Smooth muscle cell (in vitro differentiated cells): ENCODE results near the gene PTPRG. TPM values are rescaled to one million over a fixed set of nuclear protein-coding genes. Genes with fewer than 3 reads are reported as not detected.
A peak's percentile ranks its signal among the peaks of the same experiment; 100 is the strongest.

Experiments
- DNase-seq: peaks from one replicate; lab custom pipeline; 2025; ENCODE audit not compliant: unreplicated experiment; lab: John Stamatoyannopoulos, UW
- H2AFZ ChIP-seq: fragments of 200-600 bp; sonication (generic); 2 replicates; pipeline ENCODE4 v1.6.0; 2016; ENCODE audit warnings: antibody characterized with exemption, low read depth, mild to moderate bottlenecking
- H3F3A ChIP-seq: fragments of 200-600 bp; sonication (generic); 2 replicates; pipeline ENCODE4 v1.6.0; 2017; ENCODE audit warnings: antibody characterized with exemption, low read depth
- H3K27ac ChIP-seq: fragments of 200-600 bp; sonication (generic); 2 replicates; pipeline ENCODE4 v1.5.1; 2016; ENCODE audit warnings: low read depth, mild to moderate bottlenecking
- H3K27me3 ChIP-seq: fragments of 200-600 bp; sonication (generic); 2 replicates; pipeline ENCODE4 v1.6.1; 2016; ENCODE audit warnings: low read depth, mild to moderate bottlenecking
- H3K36me3 ChIP-seq: fragments of 200-600 bp; sonication (generic); 2 replicates; pipeline ENCODE4 v1.5.1; 2016; ENCODE audit warnings: low read depth
- H3K4me1 ChIP-seq: fragments of 200-600 bp; sonication (generic); 2 replicates; pipeline ENCODE4 v1.5.1; 2016; ENCODE audit warnings: low read depth
- H3K4me2 ChIP-seq: fragments of 200-600 bp; sonication (generic); 2 replicates; pipeline ENCODE4 v1.6.0; 2016; ENCODE audit warnings: mild to moderate bottlenecking
- H3K4me3 ChIP-seq: fragments of 200-600 bp; sonication (generic); 2 replicates; pipeline ENCODE4 v1.5.1; 2016; ENCODE audit warnings: mild to moderate bottlenecking
- H3K79me2 ChIP-seq: fragments of 200-600 bp; sonication (generic); 2 replicates; pipeline ENCODE4 v1.6.0; 2016; ENCODE audit warnings: low read depth, mild to moderate bottlenecking
- H3K9ac ChIP-seq: fragments of 200-600 bp; sonication (generic); 2 replicates; pipeline ENCODE4 v1.6.0; 2016; ENCODE audit warnings: low read depth
- H3K9me3 ChIP-seq: fragments of 200-600 bp; sonication (generic); replicated peaks from 2 replicates; pipeline ENCODE4 v1.5.1; 2016; ENCODE audit warnings: low read depth
- H4K20me1 ChIP-seq: fragments of 200-600 bp; sonication (generic); 2 replicates; pipeline ENCODE4 v1.6.0; 2016; ENCODE audit warnings: low read depth
- CTCF ChIP-seq: fragments of 200-600 bp; sonication (generic); IDR thresholded peaks from 2 replicates; pipeline ENCODE4 v1.5.1; 2017; ENCODE audit warnings: borderline replicate concordance, mild to moderate bottlenecking, antibody characterized with exemption; ENCODE audit not compliant: insufficient read depth, poor library complexity, severe bottlenecking
- WGBS: methylation state at CpG from one replicate; pipeline ENCODE4 v1.1.7; 2016; ENCODE audit warnings: low lambda C conversion rate; 5-methylcytosine and 5-hydroxymethylcytosine counted together
- polyA plus RNA-seq: library from polyadenylated mRNA; unstranded; fragments of >200 nt; fragmentation: Nextera tagmentation; extraction: Ambion mirVana; gene quantifications from 2 replicates; pipeline ENCODE4 v1.2.1, GENCODE V29; 2016
- total RNA-seq: library from RNA; depleted of rRNA; stranded (reverse); fragments of >200 nt; gene quantifications from 2 replicates; pipeline ENCODE4 v1.2.3, GENCODE V29; 2014

PTPRG gene
- total and polyA plus RNA-seq, 2 experiments from 2014 or later, result 21.2 to 87.3 TPM

- no peak overlapping the region for H3K27ac ChIP-seq
- WGBS, result 72% methylated on average over 2 of the region's 2 CpGs
Measured at GRCh38 chr3:62249855-62250543, 688.6 kb downstream of the PTPRG start.

GRCh38 chr3:62252438-62253157 lies 691.2 kb downstream of the PTPRG start:
- Histone ChIP-seq H3K36me3 (no peaks in the 10 kb centered on the region), H3K79me2 (no peaks in the 10 kb centered on the region), H3K9ac (no peak overlapping the region), H3F3A (no peaks in the 10 kb centered on the region), H3K4me1 (no peaks in the 10 kb centered on the region), H4K20me1 (peaks cover 31% of the 10 kb centered on the region), H2AFZ (no peak overlapping the region), H3K4me3 (no peak overlapping the region), H3K4me2 (no peak overlapping the region), H3K27ac (peak overlapping the region; percentile 34), H3K9me3 (no peaks in the 10 kb centered on the region), H3K27me3 (no peaks in the 10 kb centered on the region)
- no peak for TF ChIP-seq CTCF
- WGBS, result 14% methylated on average over 2 of the region's 2 CpGs
- DNase-seq, result no peak

More at GRCh38 chr3:62249855-62250543, 688.6 kb downstream of the PTPRG start:
- TF ChIP-seq CTCF, result no peak
- no peak overlapping the region for H3K4me2 ChIP-seq
- no peaks in the 10 kb centered on the region for H3K36me3 ChIP-seq
- H3K79me2 ChIP-seq, result no peaks in the 10 kb centered on the region
- no peak for DNase-seq
- peaks cover 46% of the 10 kb centered on the region for H4K20me1 ChIP-seq
- H3K4me1 ChIP-seq, result no peaks in the 10 kb centered on the region
- no peak overlapping the region for H2AFZ ChIP-seq
- no peaks in the 10 kb centered on the region for H3K9me3 ChIP-seq
- H3K4me3 ChIP-seq, result no peak overlapping the region
- H3K27me3 ChIP-seq, result no peaks in the 10 kb centered on the region
- no peak overlapping the region for H3K9ac ChIP-seq
- no peaks in the 10 kb centered on the region for H3F3A ChIP-seq

DNA sequence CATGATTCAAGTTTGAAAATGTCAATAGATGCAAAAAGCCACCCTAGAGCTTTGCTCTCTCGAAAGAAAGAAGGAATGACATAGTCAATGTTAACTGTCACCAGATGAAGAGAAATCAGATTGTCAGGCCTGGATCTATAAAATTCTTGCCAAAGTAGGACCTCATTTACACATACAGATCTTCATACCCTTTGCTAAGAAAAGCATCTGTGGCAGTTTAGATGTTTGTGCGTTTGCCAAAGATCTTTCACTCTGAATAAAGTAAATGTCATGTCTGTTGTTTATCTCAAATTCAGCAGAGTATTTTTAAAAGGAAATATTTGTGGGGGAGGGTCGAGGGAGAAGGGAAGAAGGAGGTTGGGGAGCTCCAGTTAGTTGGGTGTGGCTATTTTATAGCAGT lies 692.6 kb downstream of the PTPRG start:
- no peak for TF ChIP-seq CTCF
- H3K9me3 ChIP-seq, result no peaks in the 10 kb centered on the region
- WGBS, result 84% methylated on average over 3 of the region's 3 CpGs

More for the DNA sequence above, 692.6 kb downstream of the PTPRG start:
- no peak overlapping the region for H3K9ac ChIP-seq
- H3F3A ChIP-seq, result no peaks in the 10 kb centered on the region
- no peaks in the 10 kb centered on the region for H3K36me3 ChIP-seq
- H2AFZ ChIP-seq, result no peak overlapping the region
- H4K20me1 ChIP-seq, result peaks cover 31% of the 10 kb centered on the region
- no peak overlapping the region for H3K4me2 ChIP-seq
- H3K79me2 ChIP-seq, result no peaks in the 10 kb centered on the region
- H3K4me3 ChIP-seq, result no peak overlapping the region
- H3K27me3 ChIP-seq, result no peaks in the 10 kb centered on the region
- DNase-seq, result no peak
- H3K4me1 ChIP-seq, result no peaks in the 10 kb centered on the region
- no peak overlapping the region for H3K27ac ChIP-seq
